VCaP (cell line): ENCODE data around the gene RARB.

ENCODE experiments used
- H3K27ac ChIP-seq: fragments of 450-650 bp; 2 replicates; pipeline ENCODE4 v1.5.1; 2017
- CTCF ChIP-seq: fragments of 450-650 bp; conservative IDR thresholded peaks from 2 replicates; pipeline ENCODE4 v1.5.1; 2017; ENCODE audit warnings: mild to moderate bottlenecking, moderate library complexity

RARB gene

DNA sequence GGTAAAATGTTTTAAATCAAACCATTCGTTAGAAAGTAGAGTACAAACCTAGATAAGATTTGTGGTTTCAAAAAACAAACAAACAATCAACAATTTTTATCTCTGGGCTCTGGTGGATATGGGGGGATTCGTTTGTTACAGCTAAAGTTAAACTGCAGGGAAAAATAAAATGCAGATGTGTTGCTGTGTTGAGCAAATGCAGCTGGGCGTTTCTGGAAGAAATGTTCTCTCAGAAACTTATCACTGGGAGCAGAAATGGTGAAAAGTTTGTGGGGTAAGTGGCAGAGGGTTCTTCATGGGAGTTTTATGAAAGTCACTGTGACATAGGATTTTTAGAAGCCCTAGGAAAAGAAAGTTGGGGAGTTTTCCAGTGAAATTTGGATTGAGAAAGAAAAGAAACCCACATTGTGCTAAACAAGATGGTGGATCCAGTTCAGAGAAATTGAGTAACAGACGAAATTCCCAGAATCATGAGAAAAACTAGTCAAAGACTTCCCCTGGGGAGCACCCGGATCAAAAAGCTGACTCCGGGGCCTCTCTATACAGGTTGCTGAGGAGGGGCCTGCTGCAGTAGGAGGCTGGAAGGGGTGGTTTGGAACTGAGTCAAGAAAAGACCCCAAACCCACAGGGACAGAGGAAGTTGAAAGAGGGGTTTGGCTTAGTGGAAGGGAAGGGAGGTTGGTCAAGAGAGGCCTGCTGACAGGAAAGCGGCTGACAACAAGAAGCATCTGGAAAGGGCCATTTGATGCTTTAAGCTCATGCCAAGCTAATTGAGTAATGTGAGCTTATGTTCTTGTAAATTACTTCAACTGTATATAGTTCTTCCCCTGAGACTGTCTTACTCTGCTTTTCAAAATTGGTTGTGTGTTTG lies 108.7 kb downstream of the RARB start:
- no peak for TF ChIP-seq CTCF
- H3K27ac ChIP-seq: no peak overlapping the region

DNA sequence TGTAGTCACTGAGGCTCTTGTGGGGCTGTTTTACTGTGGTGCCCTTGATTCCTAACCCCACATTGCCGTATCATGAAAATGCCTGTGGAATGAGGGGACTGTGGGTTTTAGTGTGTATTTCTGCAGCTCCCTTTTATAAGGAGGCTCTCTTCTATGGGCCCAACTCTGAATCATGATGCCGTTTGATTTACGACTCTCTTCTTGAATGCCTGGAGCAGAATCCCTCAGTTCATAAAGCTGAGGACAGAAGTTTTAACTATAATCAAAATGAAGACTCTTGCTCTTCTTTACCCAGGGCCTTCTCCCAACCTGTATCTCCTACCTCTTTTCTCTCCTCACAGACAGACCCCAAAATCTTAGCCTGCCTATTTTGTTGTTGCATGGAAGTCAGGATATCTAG lies 109.5 kb downstream of the RARB start:
- H3K27ac ChIP-seq: no peak overlapping the region
- TF ChIP-seq CTCF: no peak

DNA sequence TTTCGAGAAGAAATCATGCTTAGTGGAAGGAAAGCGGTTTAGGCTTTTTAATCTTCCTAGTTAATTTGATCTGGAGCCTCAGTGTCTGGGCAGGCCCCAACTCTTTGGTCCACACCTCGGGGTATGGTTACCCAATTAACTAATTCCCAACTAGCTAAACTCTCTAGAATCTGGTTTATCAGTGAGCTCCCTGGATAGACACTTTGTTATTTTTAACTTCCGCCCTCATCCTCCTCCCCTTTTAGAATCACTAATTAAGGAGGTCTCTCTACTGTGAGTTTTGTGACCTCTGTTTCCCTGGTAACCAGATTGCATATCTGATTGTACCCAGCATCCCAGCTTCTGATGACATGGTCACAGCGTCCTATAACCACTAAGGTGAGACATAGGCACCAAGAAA lies 112.2 kb downstream of the RARB start:
- no peak for TF ChIP-seq CTCF
- no peak overlapping the region for H3K27ac ChIP-seq

DNA sequence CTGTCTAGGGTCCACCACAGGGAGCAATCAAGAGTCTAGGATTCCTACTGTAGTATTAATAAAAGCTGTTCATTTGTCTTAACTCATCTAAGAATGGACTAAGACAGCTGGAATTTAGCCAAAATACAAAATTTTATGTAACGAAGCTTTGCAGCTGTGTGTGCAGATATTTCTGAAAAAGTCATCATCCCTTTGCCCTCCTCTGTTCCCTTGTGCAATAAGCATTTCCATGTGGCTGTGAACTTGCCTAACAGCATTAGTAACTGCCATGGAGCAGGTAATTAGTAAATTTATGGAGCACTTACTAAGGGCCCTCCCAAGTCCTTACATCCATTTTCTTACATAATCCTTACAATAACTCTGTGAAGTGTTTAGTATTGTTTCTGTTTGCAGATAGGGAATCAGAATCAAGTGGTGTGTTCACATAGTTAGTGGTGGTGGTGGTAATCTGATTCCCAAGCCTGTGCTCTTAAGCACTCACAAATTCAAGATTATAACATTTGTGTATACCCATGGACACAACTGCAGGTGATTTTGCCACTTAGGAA lies 114.5 kb downstream of the RARB start:
- no peak overlapping the region for H3K27ac ChIP-seq
- TF ChIP-seq CTCF: no peak

DNA sequence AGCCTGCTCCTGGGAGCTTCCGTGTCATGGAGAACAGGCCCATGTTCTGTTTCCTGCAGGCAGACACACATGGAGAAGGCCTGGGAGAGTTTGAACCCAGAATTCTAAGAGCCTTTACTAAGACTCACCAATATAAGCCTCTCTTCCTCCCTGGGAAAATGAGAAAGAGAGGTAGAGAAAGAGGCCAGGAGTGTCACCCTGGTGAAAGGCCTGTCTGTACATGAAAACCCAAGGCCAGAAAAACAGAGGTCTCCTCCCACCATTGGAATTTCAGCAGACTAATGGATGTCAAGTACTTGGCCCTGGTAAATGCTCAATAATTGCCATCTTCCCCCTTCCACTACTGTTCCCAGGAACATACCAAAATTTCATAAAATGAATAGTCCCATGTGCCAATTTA lies 119.0 kb downstream of the RARB start:
- TF ChIP-seq CTCF: no peak
- H3K27ac ChIP-seq: no peak overlapping the region

- TF ChIP-seq CTCF: no peak
- no peak overlapping the region for H3K27ac ChIP-seq
These were observed 120.0 kb downstream of the RARB start for GRCh38 chr3:25547943-25548674.

GRCh38 chr3:25548836-25549235 lies 120.8 kb downstream of the RARB start:
- no peak for TF ChIP-seq CTCF
- H3K27ac ChIP-seq: no peak overlapping the region
